Retina (tissue), 1 donor: ENCODE data around the gene EXOC7.

Source experiments
- DNase-seq: peaks from one replicate; pipeline ENCODE4 v3.0.0-alpha.2; 2016

EXOC7 gene

GRCh38 chr17:76085731-76086366 lies 17.7 kb downstream of the EXOC7 start:
- no peak for DNase-seq

- DNase-seq, result no peak
These were observed 18.4 kb downstream of the EXOC7 start for GRCh38 chr17:76085066-76085730.

GRCh38 chr17:76083536-76084182 lies 19.9 kb downstream of the EXOC7 start:
- no peak for DNase-seq

GRCh38 chr17:76082326-76083251 lies 21.0 kb downstream of the EXOC7 start:
- DNase-seq, result peak; percentile 23

- peak; percentile 11 for DNase-seq
These were observed 22.0 kb downstream of the EXOC7 start for GRCh38 chr17:76081295-76082210.

GRCh38 chr17:76080768-76081287 lies 22.8 kb downstream of the EXOC7 start:
- peak; percentile 26 for DNase-seq

- peak; percentile 67 for DNase-seq
These were observed 23.4 kb downstream of the EXOC7 start for GRCh38 chr17:76079956-76080767.

- no peak for DNase-seq
These were observed 24.0 kb downstream of the EXOC7 start for GRCh38 chr17:76079535-76079955.

- DNase-seq, result peak; percentile 39
These were observed 24.6 kb downstream of the EXOC7 start, which contains the start of gene ZACN for GRCh38 chr17:76078860-76079534. TSS of gene ZACN (plus strand) at chr17:76079182. CDS start at chr17:76079265, 83 bp downstream.

- DNase-seq, result peak; percentile 23
These were observed 25.2 kb downstream of the EXOC7 start for GRCh38 chr17:76078370-76078769.

- DNase-seq, result no peak
These were observed 25.9 kb downstream of the EXOC7 start for GRCh38 chr17:76077584-76078110.

- DNase-seq, result peak; percentile 72
These were observed 26.6 kb downstream of the EXOC7 start for GRCh38 chr17:76076765-76077583.

GRCh38 chr17:76076146-76076764 lies 27.3 kb downstream of the EXOC7 start:
- peak; percentile 39 for DNase-seq

GRCh38 chr17:76075364-76076145 lies 28.0 kb downstream of the EXOC7 start:
- DNase-seq, result peak; percentile 63

GRCh38 chr17:76074390-76075363 lies 28.9 kb downstream of the EXOC7 start, which contains the start of gene GALR2:
TSS of gene GALR2 (plus strand) at chr17:76074781. CDS start at chr17:76074884, 103 bp downstream.
- DNase-seq, result peak; percentile 68
